ENCODE results near the gene MACROH2A1.

The MACROH2A1 gene

DNA sequence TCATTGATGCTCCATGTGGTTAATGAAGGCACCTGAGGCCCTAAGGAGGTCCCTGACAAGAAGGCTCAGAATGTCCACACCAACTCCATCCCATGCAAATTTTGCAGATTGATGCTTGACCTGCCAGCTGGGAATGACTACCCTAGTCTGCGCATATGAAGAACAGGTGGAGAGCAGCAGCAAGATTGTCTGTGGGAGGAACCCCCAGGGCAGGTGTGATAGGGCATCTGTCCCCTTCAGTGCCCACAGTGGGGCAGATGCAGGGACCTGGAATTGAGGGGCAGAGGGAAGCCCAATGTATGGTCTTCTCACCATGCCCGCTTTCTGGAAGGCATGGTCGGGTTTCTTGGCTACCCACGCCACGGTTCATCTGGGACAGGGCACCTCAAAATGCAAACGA is 79.6 kb downstream of the MACROH2A1 start:
- ChIA-PET POLR2A (ENCODE audit: low non-redundant PET) (no interaction called here), CTCF (no interaction called here)
- no peak for DNase-seq (ENCODE audit: low spot score)
- TF ChIP-seq, protein P1, sequence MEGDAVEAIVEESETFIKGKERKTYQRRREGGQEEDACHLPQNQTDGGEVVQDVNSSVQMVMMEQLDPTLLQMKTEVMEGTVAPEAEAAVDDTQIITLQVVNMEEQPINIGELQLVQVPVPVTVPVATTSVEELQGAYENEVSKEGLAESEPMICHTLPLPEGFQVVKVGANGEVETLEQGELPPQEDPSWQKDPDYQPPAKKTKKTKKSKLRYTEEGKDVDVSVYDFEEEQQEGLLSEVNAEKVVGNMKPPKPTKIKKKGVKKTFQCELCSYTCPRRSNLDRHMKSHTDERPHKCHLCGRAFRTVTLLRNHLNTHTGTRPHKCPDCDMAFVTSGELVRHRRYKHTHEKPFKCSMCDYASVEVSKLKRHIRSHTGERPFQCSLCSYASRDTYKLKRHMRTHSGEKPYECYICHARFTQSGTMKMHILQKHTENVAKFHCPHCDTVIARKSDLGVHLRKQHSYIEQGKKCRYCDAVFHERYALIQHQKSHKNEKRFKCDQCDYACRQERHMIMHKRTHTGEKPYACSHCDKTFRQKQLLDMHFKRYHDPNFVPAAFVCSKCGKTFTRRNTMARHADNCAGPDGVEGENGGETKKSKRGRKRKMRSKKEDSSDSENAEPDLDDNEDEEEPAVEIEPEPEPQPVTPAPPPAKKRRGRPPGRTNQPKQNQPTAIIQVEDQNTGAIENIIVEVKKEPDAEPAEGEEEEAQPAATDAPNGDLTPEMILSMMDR (conservative IDR thresholded peaks at IDR 0.05; ENCODE audit: low read depth): no peak
- H3K27ac ChIP-seq: no peak overlapping the region

DNA sequence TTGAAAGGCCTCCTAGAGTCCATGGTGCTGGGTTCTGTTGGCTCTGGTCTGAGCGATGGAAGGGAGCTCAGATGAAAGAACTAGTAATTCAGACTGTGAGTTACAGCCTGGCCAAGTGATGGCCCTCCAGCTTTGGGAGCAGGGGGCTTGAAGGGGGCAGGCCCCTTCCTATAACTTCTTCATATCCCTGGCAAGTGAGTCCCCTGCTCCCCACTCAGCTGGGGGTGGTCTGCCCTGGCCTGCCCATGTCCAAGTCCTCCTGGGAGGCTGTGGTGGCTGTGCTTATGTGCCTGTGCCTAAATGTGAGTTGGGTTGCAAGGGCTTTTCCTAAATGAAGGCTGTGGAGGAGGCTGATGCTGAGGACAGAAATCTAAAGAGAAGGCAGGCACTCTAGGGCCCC is 80.1 kb downstream of the MACROH2A1 start:
- ChIA-PET POLR2A (ENCODE audit: low non-redundant PET) (no interaction called here), CTCF (no interaction called here)
- H3K27ac ChIP-seq: no peak overlapping the region
- DNase-seq (ENCODE audit: low spot score): no peak
- TF ChIP-seq, protein P1 (conservative IDR thresholded peaks at IDR 0.05; ENCODE audit: low read depth): no peak

DNA sequence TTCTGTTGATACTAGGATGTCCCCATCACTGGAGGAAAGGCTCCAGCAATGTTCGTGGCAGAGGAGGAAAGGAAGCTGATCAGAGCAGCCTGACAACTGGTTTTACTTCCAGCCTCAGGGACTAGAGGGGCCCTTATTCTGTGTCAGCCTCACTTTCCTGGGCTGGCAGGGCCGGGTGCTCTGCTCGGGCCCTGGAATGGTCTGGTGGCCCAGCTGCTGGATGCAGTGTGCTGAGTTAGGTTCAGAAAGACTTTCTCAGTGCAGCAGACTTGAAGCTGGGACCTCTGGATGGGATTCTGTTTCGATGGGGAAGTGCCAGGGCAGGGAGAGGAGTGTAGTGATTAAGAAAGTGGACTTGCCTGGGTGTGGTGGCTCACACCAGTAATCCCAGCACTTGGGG is 81.0 kb downstream of the MACROH2A1 start:
- CTCF ChIA-PET: no interaction called here
- no peak overlapping the region for H3K27ac ChIP-seq
- no peak for DNase-seq (ENCODE audit: low spot score)
- POLR2A ChIA-PET (ENCODE audit: low non-redundant PET): no interaction called here
- TF ChIP-seq, protein P1 (conservative IDR thresholded peaks at IDR 0.05; ENCODE audit: low read depth): no peak

DNA sequence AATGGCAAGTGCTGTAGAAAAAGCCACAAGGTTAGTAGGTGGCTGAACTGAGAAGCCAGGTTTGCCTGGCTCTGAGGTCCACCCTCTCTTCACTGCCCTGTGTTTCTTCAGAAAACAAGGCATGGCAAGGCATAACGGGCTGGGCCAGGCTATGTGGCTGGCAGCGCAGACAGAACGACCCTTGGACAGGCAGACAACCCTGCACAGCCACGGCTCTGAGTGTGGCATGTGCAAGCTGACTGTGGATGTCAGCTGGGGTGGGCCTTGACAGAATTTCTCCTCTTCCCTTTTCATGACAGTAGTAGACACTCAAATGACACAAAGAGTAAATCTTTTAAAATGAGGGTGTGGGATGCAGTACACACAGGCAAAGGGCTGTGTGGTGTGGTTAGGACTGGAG is 81.7 kb downstream of the MACROH2A1 start:
- no peak for DNase-seq (ENCODE audit: low spot score)
- no peak overlapping the region for H3K27ac ChIP-seq
- ChIA-PET POLR2A (ENCODE audit: low non-redundant PET) (no interaction called here), CTCF (no interaction called here)
- TF ChIP-seq, protein P1 (conservative IDR thresholded peaks at IDR 0.05; ENCODE audit: low read depth): no peak

DNA sequence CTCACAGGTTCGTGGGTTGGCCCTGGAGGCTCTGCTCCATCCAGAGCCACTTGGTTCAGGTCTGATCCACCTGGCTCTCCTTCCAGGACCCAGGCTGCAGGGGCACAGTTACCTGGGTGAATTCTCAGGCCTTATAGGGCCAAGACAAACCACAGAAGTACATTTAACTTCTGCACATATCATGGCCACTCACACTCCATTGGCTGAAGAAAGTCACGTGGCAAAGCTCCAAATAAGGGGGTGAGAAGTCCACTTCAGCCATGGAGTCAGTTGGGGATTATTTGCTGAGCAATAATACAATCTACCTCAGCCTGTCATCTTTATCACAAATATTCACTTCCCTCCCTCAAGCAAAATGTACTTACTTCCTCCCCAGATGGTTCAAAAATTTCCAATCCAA is 83.6 kb downstream of the MACROH2A1 start:
- ChIA-PET CTCF (no interaction called here), POLR2A (ENCODE audit: low non-redundant PET) (no interaction called here)
- H3K27ac ChIP-seq: no peak overlapping the region
- TF ChIP-seq, protein P1 (conservative IDR thresholded peaks at IDR 0.05; ENCODE audit: low read depth): no peak
- no peak for DNase-seq (ENCODE audit: low spot score)

DNA sequence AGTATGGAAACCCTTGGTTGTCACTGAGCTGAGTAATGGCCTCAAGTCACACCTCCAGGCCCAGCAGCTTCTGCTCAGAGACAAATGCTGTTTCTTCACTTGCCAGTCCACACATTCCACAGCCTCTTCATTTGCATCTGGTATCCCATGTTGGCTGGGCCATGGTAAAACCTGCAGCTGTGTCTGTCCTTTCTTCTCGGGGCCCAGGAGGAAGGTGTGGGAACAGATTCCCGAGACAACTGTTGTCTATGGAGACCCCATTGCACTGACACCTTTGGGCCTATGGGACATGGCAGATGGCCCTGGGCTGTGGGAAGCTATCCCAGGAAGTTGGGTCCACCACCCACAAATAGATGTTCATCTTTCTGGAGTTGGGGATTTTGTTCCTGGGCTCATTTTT is 85.1 kb downstream of the MACROH2A1 start:
- CTCF ChIA-PET: no interaction called here
- TF ChIP-seq, protein P1 (conservative IDR thresholded peaks at IDR 0.05; ENCODE audit: low read depth): no peak
- H3K27ac ChIP-seq: no peak overlapping the region
- POLR2A ChIA-PET (ENCODE audit: low non-redundant PET): no interaction called here
- no peak for DNase-seq (ENCODE audit: low spot score)

DNA sequence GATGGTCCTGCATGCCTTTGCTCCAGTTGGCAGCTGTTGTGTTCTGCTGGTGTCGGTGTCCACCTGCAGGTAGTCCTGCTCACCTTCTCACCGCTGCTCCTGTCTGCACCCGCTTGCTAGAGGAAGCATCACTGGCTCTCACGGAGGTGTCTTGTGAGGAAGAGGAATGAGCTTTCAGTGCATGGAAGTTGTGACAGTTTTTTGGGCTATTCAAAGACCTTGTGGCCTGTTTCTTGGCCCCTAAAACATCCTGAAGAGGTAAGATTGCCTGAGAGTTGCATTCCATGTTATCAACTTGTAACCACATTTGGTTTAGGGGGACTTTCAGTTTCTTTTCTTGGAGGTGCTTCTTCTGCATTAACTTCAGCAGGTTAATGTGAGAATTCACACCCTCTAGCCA is 85.6 kb downstream of the MACROH2A1 start:
- no peak for DNase-seq (ENCODE audit: low spot score)
- POLR2A ChIA-PET (ENCODE audit: low non-redundant PET): no interaction called here
- H3K27ac ChIP-seq: no peak overlapping the region
- TF ChIP-seq, protein P1 (conservative IDR thresholded peaks at IDR 0.05; ENCODE audit: low read depth): no peak
- CTCF ChIA-PET: interaction anchor here (0.6 kb wide), 1 partner anchor 852 kb away, joined by 3 read pairs; no protein-coding TSS in a partner anchor

Data from RWPE1 (cell line).